Measurements from ENCODE around the gene CHEK2.
"Not testable (repeated sequence)": the region's sequence is repeated elsewhere in the genome, so short reads cannot be mapped to it uniquely, and the experiment has no call there.

Gene CHEK2

GRCh38 chr22:28750471-28750881, 8.9 kb upstream of the CHEK2 start:
- DNase-seq (ENCODE audit: low read depth) = peak; percentile 54
- no peak overlapping the region for H3K4me3 ChIP-seq (ENCODE audit: low read depth, low read length)

- H3K4me3 ChIP-seq (ENCODE audit: low read depth, low read length) = no peak overlapping the region
- no peak for DNase-seq (ENCODE audit: low read depth)
These were observed 2.2 kb upstream of the CHEK2 start for GRCh38 chr22:28743852-28744251.

GRCh38 chr22:28742562-28742962, 942 bp upstream of the CHEK2 start:
- peak overlapping the region; percentile 95 for H3K4me3 ChIP-seq (ENCODE audit: low read depth, low read length)
- no peak for DNase-seq (ENCODE audit: low read depth)

GRCh38 chr22:28741200-28741784, 328 bp downstream of the CHEK2 start:
- peak overlapping the region; percentile 95 for H3K4me3 ChIP-seq (ENCODE audit: low read depth, low read length)
- DNase-seq (ENCODE audit: low read depth) = no peak

- DNase-seq (ENCODE audit: low read depth); H3K4me3 ChIP-seq (ENCODE audit: low read depth, low read length): not testable (repeated sequence)
These were observed 2.7 kb downstream of the CHEK2 start for GRCh38 chr22:28738876-28739275.

GRCh38 chr22:28737701-28738100, 3.9 kb downstream of the CHEK2 start:
- DNase-seq (ENCODE audit: low read depth) = no peak
- no peak overlapping the region for H3K4me3 ChIP-seq (ENCODE audit: low read depth, low read length)

- no peak overlapping the region for H3K4me3 ChIP-seq (ENCODE audit: low read depth, low read length)
- DNase-seq (ENCODE audit: low read depth) = no peak
These were observed 5.1 kb downstream of the CHEK2 start for GRCh38 chr22:28736301-28737155.

- DNase-seq (ENCODE audit: low read depth) = no peak
- H3K4me3 ChIP-seq (ENCODE audit: low read depth, low read length) = no peak overlapping the region
These were observed 7.2 kb downstream of the CHEK2 start for GRCh38 chr22:28734393-28734792.

- no peak overlapping the region for H3K4me3 ChIP-seq (ENCODE audit: low read depth, low read length)
- DNase-seq (ENCODE audit: low read depth) = no peak
These were observed 11.4 kb downstream of the CHEK2 start for GRCh38 chr22:28730179-28730578.

- H3K4me3 ChIP-seq (ENCODE audit: low read depth, low read length) = no peak overlapping the region
- no peak for DNase-seq (ENCODE audit: low read depth)
These were observed 12.9 kb downstream of the CHEK2 start for GRCh38 chr22:28728621-28729313.

- DNase-seq (ENCODE audit: low read depth) = no peak
- no peak overlapping the region for H3K4me3 ChIP-seq (ENCODE audit: low read depth, low read length)
These were observed 13.6 kb downstream of the CHEK2 start for GRCh38 chr22:28728002-28728401.

GRCh38 chr22:28718044-28718443, 23.6 kb downstream of the CHEK2 start:
- DNase-seq (ENCODE audit: low read depth) = no peak
- H3K4me3 ChIP-seq (ENCODE audit: low read depth, low read length) = no peak overlapping the region

GRCh38 chr22:28716686-28717085, 24.9 kb downstream of the CHEK2 start:
- DNase-seq (ENCODE audit: low read depth) = peak; percentile 36
- no peak overlapping the region for H3K4me3 ChIP-seq (ENCODE audit: low read depth, low read length)

GRCh38 chr22:28715611-28716010, 26.0 kb downstream of the CHEK2 start:
- H3K4me3 ChIP-seq (ENCODE audit: low read depth, low read length) = no peak overlapping the region
- DNase-seq (ENCODE audit: low read depth) = no peak

GRCh38 chr22:28714043-28714628, 27.5 kb downstream of the CHEK2 start:
- no peak overlapping the region for H3K4me3 ChIP-seq (ENCODE audit: low read depth, low read length)
- no peak for DNase-seq (ENCODE audit: low read depth)

- H3K4me3 ChIP-seq (ENCODE audit: low read depth, low read length) = peak overlapping the region; percentile 9
- DNase-seq (ENCODE audit: low read depth) = peak; percentile 93
These were observed 29.5 kb downstream of the CHEK2 start for GRCh38 chr22:28711820-28712777.

- DNase-seq (ENCODE audit: low read depth) = no peak
- no peak overlapping the region for H3K4me3 ChIP-seq (ENCODE audit: low read depth, low read length)
These were observed 30.3 kb downstream of the CHEK2 start for GRCh38 chr22:28711341-28711740.

GRCh38 chr22:28710576-28711191, 30.9 kb downstream of the CHEK2 start:
- DNase-seq (ENCODE audit: low read depth) = peak; percentile 49
- no peak overlapping the region for H3K4me3 ChIP-seq (ENCODE audit: low read depth, low read length)

- DNase-seq (ENCODE audit: low read depth) = no peak
- H3K4me3 ChIP-seq (ENCODE audit: low read depth, low read length) = no peak overlapping the region
These were observed 31.5 kb downstream of the CHEK2 start for GRCh38 chr22:28710107-28710506.

All from skeletal muscle cell (primary cell).